ENCODE results near the gene GPC6. TPM values are rescaled to one million over a fixed set of nuclear protein-coding genes. Genes with fewer than 3 reads are reported as not detected.

GPC6 gene
- total RNA-seq, 3 donors from 2014 or later (not counting 1 experiment from before 2014, with no cell fraction given) = not detected

- 83% methylated on average over 5 of the region's 8 CpGs for WGBS (ENCODE audit: insufficient coverage)
- intact Hi-C loops (cut with micrococcal nuclease) = no loop called here
- Mint-ChIP-seq H3K4me3 (no peak overlapping the region), H3K4me1 (no peaks in the 10 kb centered on the region), H3K9me3 (peaks cover 0 to 2% of the 10 kb centered on the region in 2 donors), H3K27me3 (ENCODE audit: low read depth in 2 of 2) (no peaks in the 10 kb centered on the region), H3K27ac (no peak overlapping the region), H3K36me3 (no peaks in the 10 kb centered on the region)
- no peak overlapping the region for H3K27ac ChIP-seq (ENCODE audit: low read length)
- no peak overlapping the region for H3K4me3 ChIP-seq (ENCODE audit: low read length)
- H3K9me3 ChIP-seq (ENCODE audit: control insufficient read depth, insufficient read depth, low read length) = no peaks in the 10 kb centered on the region
- H3K27me3 ChIP-seq (ENCODE audit: control insufficient read depth, insufficient read depth, low read length) = no peaks in the 10 kb centered on the region
- H3K36me3 ChIP-seq (ENCODE audit: control insufficient read depth, insufficient read depth, low read length) = no peaks in the 10 kb centered on the region
- TF ChIP-seq CTCF (IDR thresholded peaks at IDR 0.05) = no peak
- DNase-seq (no peak), ATAC-seq (no peak)
- no peaks in the 10 kb centered on the region for H3K4me1 ChIP-seq (ENCODE audit: control insufficient read depth, insufficient read depth, low read length)
Measured at GRCh38 chr13:93775507-93776108, 549.0 kb downstream of the GPC6 start.

- no peaks in the 10 kb centered on the region for H3K27me3 ChIP-seq (ENCODE audit: control insufficient read depth, insufficient read depth, low read length)
- Mint-ChIP-seq H3K27ac (no peak overlapping the region), H3K9me3 (no peaks in the 10 kb centered on the region), H3K27me3 (ENCODE audit: low read depth in 2 of 2) (no peaks in the 10 kb centered on the region), H3K4me1 (no peaks in the 10 kb centered on the region), H3K4me3 (no peak overlapping the region), H3K36me3 (no peaks in the 10 kb centered on the region)
- ATAC-seq (no peak), DNase-seq (no peak)
- no peaks in the 10 kb centered on the region for H3K4me1 ChIP-seq (ENCODE audit: control insufficient read depth, insufficient read depth, low read length)
- WGBS (ENCODE audit: insufficient coverage) = 82% methylated on average over 5 of the region's 5 CpGs
- no peak overlapping the region for H3K4me3 ChIP-seq (ENCODE audit: low read length)
- no peaks in the 10 kb centered on the region for H3K9me3 ChIP-seq (ENCODE audit: control insufficient read depth, insufficient read depth, low read length)
- no peaks in the 10 kb centered on the region for H3K36me3 ChIP-seq (ENCODE audit: control insufficient read depth, insufficient read depth, low read length)
- TF ChIP-seq CTCF (IDR thresholded peaks at IDR 0.05) = no peak
- intact Hi-C loops (cut with micrococcal nuclease) = no loop called here
- H3K27ac ChIP-seq (ENCODE audit: low read length) = no peak overlapping the region
Measured at GRCh38 chr13:93776936-93777335, 550.3 kb downstream of the GPC6 start.

GRCh38 chr13:93777504-93777903 lies 550.9 kb downstream of the GPC6 start:
- intact Hi-C loops (cut with micrococcal nuclease) = no loop called here
- no peak overlapping the region for H3K4me3 ChIP-seq (ENCODE audit: low read length)
- Mint-ChIP-seq H3K4me1 (no peaks in the 10 kb centered on the region), H3K4me3 (no peak overlapping the region), H3K27me3 (ENCODE audit: low read depth in 2 of 2) (no peaks in the 10 kb centered on the region), H3K27ac (no peak overlapping the region), H3K9me3 (no peaks in the 10 kb centered on the region), H3K36me3 (no peaks in the 10 kb centered on the region)
- TF ChIP-seq CTCF (IDR thresholded peaks at IDR 0.05) = no peak
- H3K4me1 ChIP-seq (ENCODE audit: control insufficient read depth, insufficient read depth, low read length) = no peaks in the 10 kb centered on the region
- DNase-seq (no peak), ATAC-seq (no peak)
- H3K27me3 ChIP-seq (ENCODE audit: control insufficient read depth, insufficient read depth, low read length) = no peaks in the 10 kb centered on the region
- no peaks in the 10 kb centered on the region for H3K36me3 ChIP-seq (ENCODE audit: control insufficient read depth, insufficient read depth, low read length)
- no peaks in the 10 kb centered on the region for H3K9me3 ChIP-seq (ENCODE audit: control insufficient read depth, insufficient read depth, low read length)
- no CpG with 5 or more reads among the region's 2 CpGs for WGBS (ENCODE audit: insufficient coverage)
- H3K27ac ChIP-seq (ENCODE audit: low read length) = no peak overlapping the region

- Mint-ChIP-seq H3K9me3 (peaks cover 2 to 3% of the 10 kb centered on the region in 2 donors), H3K27me3 (ENCODE audit: low read depth in 2 of 2) (no peaks in the 10 kb centered on the region), H3K27ac (no peak overlapping the region), H3K4me1 (no peaks in the 10 kb centered on the region), H3K36me3 (no peaks in the 10 kb centered on the region), H3K4me3 (no peak overlapping the region)
- TF ChIP-seq CTCF (IDR thresholded peaks at IDR 0.05) = no peak
- WGBS (ENCODE audit: insufficient coverage) = 69% methylated on average over 1 of the region's 1 CpG
- Histone ChIP-seq H3K4me3 (ENCODE audit: low read length) (no peak overlapping the region), H3K4me1 (ENCODE audit: control insufficient read depth, insufficient read depth, low read length) (no peaks in the 10 kb centered on the region), H3K36me3 (ENCODE audit: control insufficient read depth, insufficient read depth, low read length) (no peaks in the 10 kb centered on the region), H3K9me3 (ENCODE audit: control insufficient read depth, insufficient read depth, low read length) (no peaks in the 10 kb centered on the region), H3K27ac (ENCODE audit: low read length) (no peak overlapping the region), H3K27me3 (ENCODE audit: control insufficient read depth, insufficient read depth, low read length) (no peaks in the 10 kb centered on the region)
- DNase-seq = no peak
- intact Hi-C loops (cut with micrococcal nuclease) = no loop called here
- no peak for ATAC-seq
Measured at GRCh38 chr13:93778548-93778947, 551.9 kb downstream of the GPC6 start.

Measured in natural killer cell (primary cell).